ENCODE data around the gene NTNG1. TPM values are rescaled to one million over a fixed set of nuclear protein-coding genes. Genes with fewer than 3 reads are reported as not detected.

NTNG1 gene
- total and polyA plus RNA-seq, 9 donors, result 0.28 to 9.1 (median 0.97) TPM

DNA sequence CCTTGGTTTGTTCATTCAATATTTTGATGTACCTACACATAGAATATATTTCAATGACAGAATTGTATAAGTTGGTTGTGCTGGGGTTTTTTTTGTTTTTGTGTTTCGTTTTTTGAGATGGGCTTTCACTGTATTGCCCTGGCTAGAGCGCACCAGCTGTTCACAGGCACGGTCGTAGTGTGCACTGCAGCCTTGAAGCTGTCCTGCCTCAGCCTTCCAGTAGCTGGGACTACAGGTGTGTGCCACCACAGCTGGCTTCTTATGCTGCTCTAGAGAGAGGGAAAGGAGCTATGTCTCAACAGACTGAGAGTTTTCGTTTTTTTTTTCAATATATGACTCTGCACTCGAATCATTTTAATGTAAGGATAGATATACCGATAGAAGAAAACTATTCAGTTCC is 102.6 kb downstream of the NTNG1 start:
- no peak for DNase-seq
- intact Hi-C loops (cut with DNase I), result no loop called here
- Histone ChIP-seq H3K9me3 (no peaks in the 10 kb centered on the region), H3K27me3 (no peaks in the 10 kb centered on the region), H3K4me1 (ENCODE audit: insufficient read depth) (no peaks in the 10 kb centered on the region), H3K36me3 (no peaks in the 10 kb centered on the region), H3K4me3 (no peak overlapping the region), H3K27ac (no peak overlapping the region)
- TF ChIP-seq POLR2A (IDR thresholded peaks at IDR 0.05) (no peak), CTCF (IDR thresholded peaks at IDR 0.05) (no peak), EP300 (IDR thresholded peaks at IDR 0.05) (no peak)
- 79 to 87% (median 83%) methylated on average over 7 of the region's 7 CpGs for WGBS, 3 donors

DNA sequence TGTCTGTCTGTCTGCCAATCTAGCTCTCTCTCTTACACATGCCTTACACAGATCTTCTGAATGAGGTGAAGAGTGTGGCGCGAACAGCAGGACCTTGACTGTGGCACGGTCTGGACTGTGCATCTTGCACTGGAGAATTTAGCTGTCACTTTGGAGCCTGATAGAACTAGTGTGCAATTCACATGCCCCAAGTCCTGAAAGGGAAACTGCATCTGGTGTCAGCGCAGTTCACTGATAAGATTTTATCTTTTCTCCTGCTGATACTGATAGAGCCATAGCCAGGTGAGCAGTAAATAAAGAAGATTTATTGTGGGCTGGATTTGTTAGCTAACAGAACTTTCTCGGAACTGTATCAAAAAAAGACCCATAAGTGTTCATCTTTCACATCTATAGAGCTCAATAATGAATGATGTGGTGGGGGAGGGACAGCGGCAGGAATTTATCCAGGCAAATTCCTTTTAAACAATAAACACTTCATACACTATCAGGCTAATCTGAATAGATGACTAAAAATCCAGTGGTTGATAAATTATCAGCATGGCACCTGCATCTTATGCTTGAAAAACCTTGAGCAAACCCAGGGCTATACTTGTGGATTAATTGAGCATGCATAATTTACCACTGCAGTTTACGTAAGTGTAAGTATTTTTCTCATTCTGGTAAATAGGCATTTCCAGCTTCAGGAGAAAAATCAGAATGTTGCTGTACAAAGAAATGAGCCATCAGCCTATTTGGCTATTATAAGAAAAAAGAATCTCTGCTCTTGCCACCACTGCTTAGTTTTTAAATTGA is 104.1 kb downstream of the NTNG1 start:
- H3K36me3 ChIP-seq, result no peaks in the 10 kb centered on the region
- H3K27me3 ChIP-seq, result no peaks in the 10 kb centered on the region
- no peak overlapping the region for H3K4me3 ChIP-seq
- no peak overlapping the region for H3K27ac ChIP-seq
- WGBS, 3 donors, result 47 to 57% (median 54%) methylated on average over 7 of the region's 7 CpGs
- intact Hi-C loops (cut with DNase I), result no loop called here
- no peak for TF ChIP-seq CTCF (IDR thresholded peaks at IDR 0.05)
- no peaks in the 10 kb centered on the region for H3K4me1 ChIP-seq (ENCODE audit: insufficient read depth)
- no peaks in the 10 kb centered on the region for H3K9me3 ChIP-seq
- no peak for DNase-seq

- TF ChIP-seq EP300 (IDR thresholded peaks at IDR 0.05), result no peak
- TF ChIP-seq POLR2A (IDR thresholded peaks at IDR 0.05), result no peak
- no peak for TF ChIP-seq CTCF (IDR thresholded peaks at IDR 0.05)
- no peak for DNase-seq
- 79 to 92% (median 82%) methylated on average over 8 of the region's 8 CpGs for WGBS, 3 donors
- Histone ChIP-seq H3K9me3 (no peaks in the 10 kb centered on the region), H3K4me1 (ENCODE audit: insufficient read depth) (no peaks in the 10 kb centered on the region), H3K36me3 (no peaks in the 10 kb centered on the region), H3K27ac (no peak overlapping the region), H3K27me3 (no peaks in the 10 kb centered on the region), H3K4me3 (no peak overlapping the region)
- intact Hi-C loops (cut with DNase I), result no loop called here
These were observed 106.0 kb downstream of the NTNG1 start for GRCh38 chr1:107246775-107247345.

DNA sequence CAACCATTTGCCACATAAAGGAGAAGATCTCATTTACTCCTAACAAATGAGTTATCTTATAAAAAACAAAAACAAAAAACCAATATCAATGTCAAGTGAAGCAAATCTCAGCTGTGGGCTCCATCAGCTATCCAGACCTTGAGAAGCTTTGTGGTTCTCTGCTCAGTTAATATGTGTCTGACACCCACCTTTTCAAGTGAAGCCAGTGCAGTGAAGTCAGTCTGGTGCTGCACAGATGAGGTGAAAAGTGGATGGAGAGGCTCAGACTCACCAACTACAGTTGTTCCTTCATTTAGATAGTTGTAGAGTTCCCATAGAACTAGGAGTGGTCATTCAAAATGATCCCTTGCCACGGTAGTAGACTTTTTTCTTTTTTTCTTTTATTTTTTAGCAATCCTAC is 106.8 kb downstream of the NTNG1 start:
- DNase-seq, result no peak
- no peak overlapping the region for H3K27ac ChIP-seq
- TF ChIP-seq EP300 (IDR thresholded peaks at IDR 0.05), result no peak
- H3K36me3 ChIP-seq, result no peaks in the 10 kb centered on the region
- intact Hi-C loops (cut with DNase I), result no loop called here
- WGBS, 3 donors, result 57 to 83% (median 75%) methylated on average over 1 of the region's 1 CpG
- H3K4me1 ChIP-seq (ENCODE audit: insufficient read depth), result no peaks in the 10 kb centered on the region
- H3K27me3 ChIP-seq, result no peaks in the 10 kb centered on the region
- no peak overlapping the region for H3K4me3 ChIP-seq
- H3K9me3 ChIP-seq, result no peaks in the 10 kb centered on the region

DNA sequence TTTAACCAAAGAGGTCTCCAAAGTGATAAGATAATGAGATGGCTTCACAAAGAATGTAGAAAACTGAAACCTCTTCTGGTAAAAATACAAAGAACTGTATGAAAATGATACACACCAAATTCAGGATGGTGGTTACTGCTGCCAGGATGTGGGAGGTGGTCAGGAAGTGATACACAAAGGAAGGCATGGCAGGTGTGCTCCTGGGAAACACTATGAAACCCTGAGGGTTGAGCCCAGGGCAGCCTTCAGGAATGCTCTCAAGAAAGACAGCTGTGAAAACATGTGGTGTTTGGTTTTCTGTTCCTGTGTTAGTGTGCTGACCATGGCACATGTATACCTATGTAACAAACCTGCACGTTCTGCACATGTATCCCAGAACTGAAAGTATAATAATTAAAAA is 109.3 kb downstream of the NTNG1 start:
- no peaks in the 10 kb centered on the region for H3K9me3 ChIP-seq
- TF ChIP-seq POLR2A (IDR thresholded peaks at IDR 0.05), result no peak
- TF ChIP-seq CTCF (IDR thresholded peaks at IDR 0.05), result no peak
- TF ChIP-seq EP300 (IDR thresholded peaks at IDR 0.05), result no peak
- H3K36me3 ChIP-seq, result no peaks in the 10 kb centered on the region
- 43 to 64% (median 60%) methylated on average over 1 of the region's 1 CpG for WGBS, 3 donors
- no peak overlapping the region for H3K27ac ChIP-seq
- H3K27me3 ChIP-seq, result no peaks in the 10 kb centered on the region
- DNase-seq, result no peak
- no peaks in the 10 kb centered on the region for H3K4me1 ChIP-seq (ENCODE audit: insufficient read depth)
- no peak overlapping the region for H3K4me3 ChIP-seq
- intact Hi-C loops (cut with DNase I), result no loop called here

All from ovary (tissue), 9 donors.